Hepatocyte (in vitro differentiated cells): ENCODE data around the gene MKRN2. TPM values are rescaled to one million over a fixed set of nuclear protein-coding genes. Genes with fewer than 3 reads are reported as not detected.
A peak's percentile ranks its signal among the peaks of the same experiment; 100 is the strongest.
"Not testable (repeated sequence)": the region's sequence is repeated elsewhere in the genome, so short reads cannot be mapped to it uniquely, and the experiment has no call there.

Source experiments
- DNase-seq: peaks from one replicate; pipeline ENCODE4 v3.0.0-alpha.2; 2016; ENCODE audit warnings: low spot score
- H2AFZ ChIP-seq: fragments of 200-600 bp; sonication (generic); 2 replicates; pipeline ENCODE4 v1.6.0; 2016; ENCODE audit warnings: antibody characterized with exemption, mild to moderate bottlenecking
- H3K27ac ChIP-seq: fragments of 200-600 bp; sonication (generic); 2 replicates; pipeline ENCODE4 v1.5.1; 2016; ENCODE audit warnings: mild to moderate bottlenecking
- H3K27me3 ChIP-seq: fragments of 200-600 bp; sonication (generic); 2 replicates; pipeline ENCODE4 v1.6.1; 2016
- H3K36me3 ChIP-seq: fragments of 200-600 bp; sonication (generic); replicated peaks from 2 replicates; pipeline ENCODE4 v1.5.1; 2016; ENCODE audit warnings: low read depth; ENCODE audit not compliant: insufficient read depth
- H3K4me1 ChIP-seq: fragments of 200-600 bp; sonication (generic); 2 replicates; pipeline ENCODE4 v1.5.1; 2016; ENCODE audit warnings: mild to moderate bottlenecking, moderate library complexity; ENCODE audit not compliant: insufficient read depth
- H3K4me2 ChIP-seq: fragments of 200-600 bp; sonication (generic); 2 replicates; pipeline ENCODE4 v1.6.0; 2016
- H3K4me3 ChIP-seq: fragments of 200-600 bp; sonication (generic); 2 replicates; pipeline ENCODE4 v1.5.1; 2016; ENCODE audit warnings: mild to moderate bottlenecking
- H3K79me2 ChIP-seq: fragments of 200-600 bp; sonication (generic); 2 replicates; pipeline ENCODE4 v1.6.0; 2017; ENCODE audit warnings: mild to moderate bottlenecking
- H3K9me2 ChIP-seq: fragments of 200-600 bp; sonication (generic); replicated peaks from 2 replicates; pipeline ENCODE4 v1.6.0; 2017; ENCODE audit warnings: mild to moderate bottlenecking; ENCODE audit not compliant: insufficient read depth
- H3K9me3 ChIP-seq: fragments of 200-600 bp; sonication (generic); 2 replicates; pipeline ENCODE4 v1.5.1; 2016; ENCODE audit warnings: low read depth, mild to moderate bottlenecking
- H4K20me1 ChIP-seq: fragments of 200-600 bp; sonication (generic); 2 replicates; pipeline ENCODE4 v1.6.0; 2016; ENCODE audit warnings: mild to moderate bottlenecking; ENCODE audit not compliant: insufficient read depth, poor library complexity, severe bottlenecking
- EZH2 ChIP-seq: fragments of 200-600 bp; sonication (generic); IDR thresholded peaks from 2 replicates; pipeline ENCODE4 v1.6.1; 2016; ENCODE audit warnings: antibody characterized with exemption, mild to moderate bottlenecking, borderline replicate concordance
- EZH2phosphoT487 ChIP-seq: fragments of 200-600 bp; sonication (generic); IDR thresholded peaks from one replicate; pipeline ENCODE4 v1.6.1; 2018; ENCODE audit warnings: antibody characterized with exemption, mild to moderate bottlenecking, low read depth, moderate library complexity; ENCODE audit not compliant: unreplicated experiment, severe bottlenecking
- WGBS: methylation state at CpG from one replicate; pipeline ENCODE4 v1.1.6; 2016; ENCODE audit warnings: low lambda C conversion rate; ENCODE audit errors: missing lambda C conversion rate; 5-methylcytosine and 5-hydroxymethylcytosine counted together
- polyA plus RNA-seq: library from polyadenylated mRNA; unstranded; fragments of >200 nt; fragmentation: Nextera tagmentation; extraction: Ambion mirVana; gene quantifications from 2 replicates; pipeline ENCODE4 v1.2.1, GENCODE V29; 2016
- total RNA-seq: library from RNA; depleted of rRNA; stranded (reverse); fragments of >200 nt; gene quantifications from 2 replicates; pipeline ENCODE4 v1.2.3, GENCODE V29; 2014
- TF ChIP-seq, protein P1 (sequence below): fragments of 200-600 bp; sonication (generic); IDR thresholded peaks from 2 replicates; pipeline ENCODE4 v1.5.1; 2016; ENCODE audit warnings: antibody characterized with exemption, mild to moderate bottlenecking; ENCODE audit not compliant: poor library complexity

MKRN2 gene
- total and polyA plus RNA-seq, 2 experiments from 2014 or later: 22.6 to 30.1 TPM

DNA sequence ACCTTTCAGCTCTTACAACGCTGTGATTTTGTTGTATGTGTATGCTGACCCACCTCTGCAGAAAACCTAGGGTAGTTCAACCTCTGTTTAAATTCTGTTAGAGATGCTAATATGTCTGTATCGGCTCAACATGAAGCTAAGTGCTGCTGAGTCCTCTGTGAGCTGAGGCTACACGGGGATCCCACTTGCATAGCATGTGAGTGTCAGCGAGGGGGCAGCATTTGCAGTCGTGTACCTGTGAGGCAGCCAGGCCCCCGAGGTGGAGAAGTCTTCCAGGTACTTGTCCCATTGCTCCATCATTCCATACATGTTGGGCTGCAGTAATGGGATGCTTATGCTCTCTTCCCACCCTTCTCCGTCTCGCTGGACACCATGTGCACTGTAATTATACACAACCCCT is 15.3 kb upstream of the MKRN2 start:
- H3K9me2 ChIP-seq: no peaks in the 10 kb centered on the region
- H3K79me2 ChIP-seq: no peaks in the 10 kb centered on the region
- H3K4me2 ChIP-seq: no peak overlapping the region
- peak; percentile 30 for DNase-seq
- no peak overlapping the region for H3K4me3 ChIP-seq
- no peaks in the 10 kb centered on the region for H3K4me1 ChIP-seq
- H4K20me1 ChIP-seq: no peaks in the 10 kb centered on the region
- H3K27ac ChIP-seq: no peak overlapping the region
- no peaks in the 10 kb centered on the region for H3K9me3 ChIP-seq
- 67% methylated on average over 8 of the region's 8 CpGs for WGBS
- no peak overlapping the region for H2AFZ ChIP-seq
- H3K27me3 ChIP-seq: no peaks in the 10 kb centered on the region
- H3K36me3 ChIP-seq: no peaks in the 10 kb centered on the region
- TF ChIP-seq EZH2 (no peak), EZH2phosphoT487 (no peak)
- TF ChIP-seq, protein P1, sequence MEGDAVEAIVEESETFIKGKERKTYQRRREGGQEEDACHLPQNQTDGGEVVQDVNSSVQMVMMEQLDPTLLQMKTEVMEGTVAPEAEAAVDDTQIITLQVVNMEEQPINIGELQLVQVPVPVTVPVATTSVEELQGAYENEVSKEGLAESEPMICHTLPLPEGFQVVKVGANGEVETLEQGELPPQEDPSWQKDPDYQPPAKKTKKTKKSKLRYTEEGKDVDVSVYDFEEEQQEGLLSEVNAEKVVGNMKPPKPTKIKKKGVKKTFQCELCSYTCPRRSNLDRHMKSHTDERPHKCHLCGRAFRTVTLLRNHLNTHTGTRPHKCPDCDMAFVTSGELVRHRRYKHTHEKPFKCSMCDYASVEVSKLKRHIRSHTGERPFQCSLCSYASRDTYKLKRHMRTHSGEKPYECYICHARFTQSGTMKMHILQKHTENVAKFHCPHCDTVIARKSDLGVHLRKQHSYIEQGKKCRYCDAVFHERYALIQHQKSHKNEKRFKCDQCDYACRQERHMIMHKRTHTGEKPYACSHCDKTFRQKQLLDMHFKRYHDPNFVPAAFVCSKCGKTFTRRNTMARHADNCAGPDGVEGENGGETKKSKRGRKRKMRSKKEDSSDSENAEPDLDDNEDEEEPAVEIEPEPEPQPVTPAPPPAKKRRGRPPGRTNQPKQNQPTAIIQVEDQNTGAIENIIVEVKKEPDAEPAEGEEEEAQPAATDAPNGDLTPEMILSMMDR: no peak

DNA sequence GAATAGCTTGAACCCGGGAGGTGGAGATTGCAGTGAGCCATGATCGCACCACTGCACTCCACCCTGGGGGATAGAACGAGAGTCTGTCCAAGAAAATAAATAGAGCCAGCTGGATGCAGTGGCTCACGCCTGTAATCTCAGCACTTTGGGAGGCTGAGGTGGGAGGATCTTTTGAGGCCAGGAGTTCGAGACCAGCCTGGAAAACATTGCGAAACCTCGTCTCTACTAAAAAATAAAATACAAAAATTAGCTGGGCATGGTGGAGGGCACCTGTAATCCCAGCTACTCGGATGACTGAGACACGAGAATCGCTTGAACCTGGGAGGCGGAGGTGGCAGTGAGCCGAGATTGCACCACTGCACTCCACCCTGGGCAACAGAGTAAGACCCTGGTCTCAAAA is 13.4 kb upstream of the MKRN2 start:
- not testable (repeated sequence) for DNase-seq, H3K79me2 ChIP-seq, H2AFZ ChIP-seq, H3K27ac ChIP-seq, H3K4me3 ChIP-seq, H3K9me3 ChIP-seq, H3K9me2 ChIP-seq, H3K4me2 ChIP-seq, H3K36me3 ChIP-seq, H3K27me3 ChIP-seq, H4K20me1 ChIP-seq, H3K4me1 ChIP-seq
- 96% methylated on average over 12 of the region's 12 CpGs for WGBS

DNA sequence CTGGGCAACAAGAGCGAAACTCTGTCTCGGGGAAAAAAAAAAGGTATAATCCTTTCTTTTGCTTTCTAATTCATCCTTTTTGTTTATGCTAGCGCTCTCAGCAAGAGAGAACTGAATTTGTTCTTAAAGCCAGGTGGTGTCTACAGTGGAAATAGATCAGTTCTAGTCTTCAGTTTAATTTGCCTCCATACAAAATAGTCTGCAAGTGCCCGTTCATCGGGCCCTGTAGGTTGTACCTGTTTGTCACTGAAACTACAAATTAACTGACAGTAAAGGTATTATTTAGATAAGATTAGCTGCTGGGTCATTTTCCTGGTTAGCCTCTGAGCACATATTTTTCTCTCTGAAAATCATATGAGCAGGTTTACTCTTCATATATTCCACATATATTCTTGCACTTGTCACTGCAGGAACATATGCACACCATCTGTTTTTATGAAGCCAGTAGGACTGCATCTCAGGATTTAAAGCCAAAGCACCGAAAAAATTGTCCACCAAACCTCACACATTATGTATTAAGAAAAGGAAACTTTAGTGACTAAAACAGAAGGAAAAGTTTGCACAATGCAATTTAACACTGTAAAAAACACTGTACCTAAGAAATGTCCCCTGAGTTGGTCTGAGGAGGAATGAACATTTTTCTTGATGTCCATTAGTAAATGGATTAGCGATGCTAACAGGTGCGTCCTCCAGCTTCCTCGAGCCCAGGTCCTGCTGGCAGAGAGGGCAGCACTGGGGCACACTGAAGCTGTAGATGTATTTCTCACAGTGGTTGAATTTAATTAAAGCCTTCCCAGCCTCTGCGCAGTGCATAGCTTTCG is 12.0 kb upstream of the MKRN2 start:
- H4K20me1 ChIP-seq: no peaks in the 10 kb centered on the region
- peak overlapping the region; percentile 73 for H3K4me2 ChIP-seq
- TF ChIP-seq, protein P1: no peak
- TF ChIP-seq EZH2phosphoT487 (no peak), EZH2 (no peak)
- peak overlapping the region; percentile 74 for H3K27ac ChIP-seq
- WGBS: 55% methylated on average over 11 of the region's 11 CpGs
- no peak for DNase-seq
- H2AFZ ChIP-seq: peak overlapping the region; percentile 30
- H3K27me3 ChIP-seq: no peaks in the 10 kb centered on the region
- H3K4me1 ChIP-seq: no peaks in the 10 kb centered on the region
- no peaks in the 10 kb centered on the region for H3K9me3 ChIP-seq
- H3K9me2 ChIP-seq: no peaks in the 10 kb centered on the region
- no peaks in the 10 kb centered on the region for H3K79me2 ChIP-seq
- H3K36me3 ChIP-seq: no peaks in the 10 kb centered on the region
- H3K4me3 ChIP-seq: peak overlapping the region; percentile 9

DNA sequence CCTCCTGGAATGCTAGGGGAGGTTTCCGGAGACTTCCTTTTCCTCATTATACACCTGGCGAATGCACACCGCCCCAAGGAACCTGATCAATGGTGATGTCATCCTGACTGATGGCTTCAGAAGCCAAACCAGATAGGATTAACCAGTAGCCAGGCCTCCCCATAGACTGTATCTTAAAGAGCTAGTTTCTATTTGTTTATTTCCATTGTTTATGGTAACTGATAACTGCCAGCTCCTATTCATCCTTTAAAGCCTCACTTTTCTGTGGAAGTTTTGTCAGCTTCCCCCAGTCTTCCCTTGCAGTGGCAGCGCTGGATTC is 11.5 kb upstream of the MKRN2 start, which contains the start of gene MKRN2OS:
MKRN2OS (minus strand) TSS at position 27 of the 319 bp plus-strand sequence. CDS start 35 bp downstream, outside the sequence.
- Histone ChIP-seq H3K9me2 (no peaks in the 10 kb centered on the region), H2AFZ (peak within 1 kb of the TSS; percentile 36), H3K36me3 (no peaks in the 10 kb centered on the region), H4K20me1 (no peaks in the 10 kb centered on the region), H3K79me2 (no peaks in the 10 kb centered on the region), H3K27ac (peak within 1 kb of the TSS; percentile 74), H3K4me3 (peak within 1 kb of the TSS; percentile 9), H3K9me3 (no peaks in the 10 kb centered on the region), H3K4me2 (peak within 1 kb of the TSS; percentile 73), H3K4me1 (no peaks in the 10 kb centered on the region), H3K27me3 (no peaks in the 10 kb centered on the region)
- 29% methylated on average over 4 of the region's 4 CpGs for WGBS
- TF ChIP-seq, protein P1: no peak
- TF ChIP-seq EZH2phosphoT487 (no peak), EZH2 (no peak)
- DNase-seq: peak; percentile 79
